ENCODE measurements around the gene ALDH1A3. TPM values are rescaled to one million over a fixed set of nuclear protein-coding genes. Genes with fewer than 3 reads are reported as not detected.

The ALDH1A3 gene
- total RNA-seq, 1 experiment from 2014 or later, result 248 TPM

- BruUV-seq (replicated peaks), result no TSS peak
- ChIA-PET RAD21 (ENCODE audit: low non-redundant PET in 1 of 2, low total read pairs in 2 of 2, uncharacterized antibody in 2 of 2, unreplicated experiment in 2 of 2) (no interaction called here), POLR2A (interaction anchor here (1.6 kb wide), 1 partner anchor 11 kb away, joined by 4 read pairs; no protein-coding TSS in a partner anchor), CTCF (interaction anchor here (2.6 kb wide), 1 partner anchor 12 kb away, joined by 9 read pairs; no protein-coding TSS in a partner anchor)
- intact Hi-C loops (cut with micrococcal nuclease), result no loop called here
- Histone ChIP-seq H3K9ac (ENCODE audit: low read length) (no peak overlapping the region), H4K20me1 (ENCODE audit: insufficient read depth) (no peaks in the 10 kb centered on the region), H3K27ac (ENCODE audit: low read depth, low read length) (no peak overlapping the region), H3K9me3 (ENCODE audit: control insufficient read depth in 1 of 2, insufficient read depth in 1 of 2, low read depth in 1 of 2, low read length in 2 of 2) (no peaks in the 10 kb centered on the region), H2AFZ (ENCODE audit: low read depth, low read length, poor library complexity, severe bottlenecking) (no peak overlapping the region), H3K4me3 (replicated peaks in 1 of 2; ENCODE audit: low read depth in 1 of 2, low read length in 2 of 2) (no peak overlapping the region), H3K4me2 (ENCODE audit: low read length) (no peak overlapping the region), H3K9me2 (ENCODE audit: insufficient read depth) (no peaks in the 10 kb centered on the region), H3K36me3 (ENCODE audit: control insufficient read depth in 1 of 2, insufficient read depth in 2 of 2, low read length in 2 of 2) (peaks cover 0 to 10% of the 10 kb centered on the region in 2 experiments; a peak in 2 of 4 replicates), H3K79me2 (ENCODE audit: insufficient read depth, low read length) (no peaks in the 10 kb centered on the region), H3K4me1 (ENCODE audit: control insufficient read depth in 1 of 2, insufficient read depth in 2 of 2, low read length in 2 of 2) (peaks cover 6 to 7% of the 10 kb centered on the region in 2 experiments; a peak in 2 of 4 replicates), H3K27me3 (ENCODE audit: insufficient read depth, low read length) (no peaks in the 10 kb centered on the region)
- DNase-seq (ENCODE audit: low read depth, low spot score), result no peak
- no peak for TF ChIP-seq EGR1 (IDR thresholded peaks at IDR 0.05; ENCODE audit: low read depth)
- no peak for TF ChIP-seq RAD21 (IDR thresholded peaks at IDR 0.05; ENCODE audit: low read depth)
- no peak for TF ChIP-seq POLR2AphosphoS5 (IDR thresholded peaks at IDR 0.05; ENCODE audit: low read depth, low read length)
- no peak for TF ChIP-seq CTCF (IDR thresholded peaks at IDR 0.05 in 2 of 3, conservative IDR thresholded peaks at IDR 0.05 in 1 of 3; ENCODE audit: borderline replicate concordance in 1 of 3, insufficient read depth in 1 of 3, low read depth in 2 of 3, low read length in 2 of 3)
- TF ChIP-seq ZBTB33 (IDR thresholded peaks at IDR 0.05; ENCODE audit: extremely low read depth, insufficient replicate concordance, low read length), result no peak
- no peak for TF ChIP-seq SRF (IDR thresholded peaks at IDR 0.05; ENCODE audit: low read depth)
- TF ChIP-seq FOSL1 (IDR thresholded peaks at IDR 0.05; ENCODE audit: low read depth), result no peak
- no peak for TF ChIP-seq JUND (IDR thresholded peaks at IDR 0.05)
- no peak for TF ChIP-seq CBX3 (IDR thresholded peaks at IDR 0.05; ENCODE audit: low read depth)
- no peak for TF ChIP-seq YY1 (IDR thresholded peaks at IDR 0.05; ENCODE audit: extremely low read depth, insufficient replicate concordance, low read depth, low read length)
- no peak for TF ChIP-seq TCF7L2 (IDR thresholded peaks at IDR 0.05; ENCODE audit: borderline replicate concordance, extremely low read depth, insufficient read depth, insufficient read length)
- TF ChIP-seq REST (IDR thresholded peaks at IDR 0.05; ENCODE audit: low read depth), result no peak
- TF ChIP-seq ELF1 (IDR thresholded peaks at IDR 0.05; ENCODE audit: borderline replicate concordance, low read depth), result no peak
- no peak for TF ChIP-seq EZH2 (IDR thresholded peaks at IDR 0.05)
- no peak for TF ChIP-seq SIN3A (IDR thresholded peaks at IDR 0.05; ENCODE audit: low read depth)
- no peak for TF ChIP-seq ZFX (IDR thresholded peaks at IDR 0.05)
- no peak for TF ChIP-seq POLR2A (IDR thresholded peaks at IDR 0.05; ENCODE audit: borderline replicate concordance, extremely low read depth, insufficient read depth, insufficient read length)
- TF ChIP-seq CEBPB (IDR thresholded peaks at IDR 0.05; ENCODE audit: low read depth), result no peak
- TF ChIP-seq ZNF274 (IDR thresholded peaks at IDR 0.05; ENCODE audit: low read depth, low read length), result no peak
- ATAC-seq, result no peak
Observed at GRCh38 chr15:100929641-100930042, 50.0 kb downstream of the ALDH1A3 start.

All from HCT116 (cell line).